ENCODE results near the gene GTPBP1. TPM values are rescaled to one million over a fixed set of nuclear protein-coding genes. Genes with fewer than 3 reads are reported as not detected.
A peak's percentile ranks its signal among the peaks of the same experiment; 100 is the strongest.

GTPBP1 gene
- total and polyA plus RNA-seq, 2 of the 13 experiments (the other 11 are each of a cell fraction or from before 2014, with no cell fraction given) = 22.3 to 27.0 TPM

- peak; percentile 75 for TF ChIP-seq ZNF407 (CRISPR knock-in tag; IDR thresholded peaks at IDR 0.05; ENCODE audit: not compliant biosample characterization)
- peak; percentile 80; the same call in 1 of the 2 replicates for TF ChIP-seq ZNF44 (CRISPR knock-in tag; IDR thresholded peaks at IDR 0.05)
- TF ChIP-seq, protein P1, sequence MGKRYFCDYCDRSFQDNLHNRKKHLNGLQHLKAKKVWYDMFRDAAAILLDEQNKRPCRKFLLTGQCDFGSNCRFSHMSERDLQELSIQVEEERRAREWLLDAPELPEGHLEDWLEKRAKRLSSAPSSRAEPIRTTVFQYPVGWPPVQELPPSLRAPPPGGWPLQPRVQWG (CRISPR knock-in tag; IDR thresholded peaks at IDR 0.05; ENCODE audit: borderline replicate concordance, low read depth) = no peak
- TF ChIP-seq ZNF12 (CRISPR knock-in tag; IDR thresholded peaks at IDR 0.05) = no peak
- no peak for TF ChIP-seq GTF2F1 (IDR thresholded peaks at IDR 0.05; ENCODE audit: low read length)
Observed at GRCh38 chr22:38656256-38657044, 49.3 kb upstream of the GTPBP1 start, which contains the start of the genes CBY1 and FAM227A (continued).
